CD14-positive monocyte (primary cell): Measurements from ENCODE around the gene TOPBP1. TPM values are rescaled to one million over a fixed set of nuclear protein-coding genes. Genes with fewer than 3 reads are reported as not detected.

Source experiments
- DNase-seq, 3 donors: peaks; one replicate each; pipeline ENCODE4 v3.0.0-alpha.2; 2011 to 2022
- H2AFZ ChIP-seq: 2 replicates; pipeline ENCODE4 v1.6.0; 2012; ENCODE audit warnings: mild to moderate bottlenecking, low read depth, low read length, inconsistent platforms; ENCODE audit not compliant: insufficient read depth, poor library complexity, severe bottlenecking
- H3K27ac ChIP-seq, 2 donors: 1 replicate in 1 of 2; 2 replicates in 1 of 2; pipeline ENCODE4 v1.5.1; 2012 to 2013; ENCODE audit warnings: low read length in 2 of 2, control low read depth in 1 of 2, inconsistent platforms in 1 of 2, low read depth in 1 of 2, mild to moderate bottlenecking in 1 of 2
- H3K27me3 ChIP-seq, 2 donors: one replicate each; pipeline versions ENCODE4 v1.6.0 to v1.6.1; 2011 to 2013; ENCODE audit warnings: low read length in 2 of 2; ENCODE audit not compliant: control insufficient read depth in 2 of 2, insufficient read depth in 2 of 2
- H3K36me3 ChIP-seq, 2 donors: replicated peaks in 1 of 2; 1 replicate in 1 of 2; 2 replicates in 1 of 2; pipeline versions ENCODE4 v1.5.1 to v1.6.1; 2012 to 2013; ENCODE audit warnings: low read length in 2 of 2, control low read depth in 1 of 2, inconsistent platforms in 1 of 2, mild to moderate bottlenecking in 1 of 2; ENCODE audit not compliant: insufficient read depth in 2 of 2, control insufficient read depth in 1 of 2
- H3K4me1 ChIP-seq, 2 donors: 1 replicate in 1 of 2; 2 replicates in 1 of 2; pipeline versions ENCODE4 v1.5.1 to v1.6.1; 2012 to 2013; ENCODE audit warnings: low read length in 2 of 2, control low read depth in 1 of 2, inconsistent platforms in 1 of 2, mild to moderate bottlenecking in 1 of 2, moderate library complexity in 1 of 2; ENCODE audit not compliant: insufficient read depth in 2 of 2, control insufficient read depth in 1 of 2
- H3K4me2 ChIP-seq: replicated peaks from 2 replicates; pipeline ENCODE3; 2012; ENCODE audit warnings: low read length, moderate library complexity, mild to moderate bottlenecking; ENCODE audit not compliant: poor library complexity, severe bottlenecking; ENCODE audit errors: extremely low read depth
- H3K4me3 ChIP-seq, 3 experiments: fragments of 200-600 bp in 1 of 3; sonication (generic) in 1 of 3; replicated peaks in 1 of 3; 1 replicate in 2 of 3; 2 replicates in 1 of 3; pipeline ENCODE4 v1.5.1; 2011 to 2013; ENCODE audit warnings: low read length in 3 of 3, mild to moderate bottlenecking in 3 of 3, control low read depth in 2 of 3, low read depth in 2 of 3, inconsistent platforms in 1 of 3, moderate library complexity in 1 of 3
- H3K79me2 ChIP-seq: 2 replicates; pipeline ENCODE4 v1.6.0; 2012; ENCODE audit warnings: mild to moderate bottlenecking, control low read depth, inconsistent platforms, low read length, moderate library complexity; ENCODE audit not compliant: insufficient read depth
- H3K9ac ChIP-seq: 2 replicates; pipeline ENCODE4 v1.6.0; 2017; ENCODE audit warnings: low read length, mild to moderate bottlenecking; ENCODE audit not compliant: insufficient read depth, poor library complexity, severe bottlenecking
- H3K9me3 ChIP-seq, 2 donors: replicated peaks in 1 of 2; 1 replicate in 1 of 2; 2 replicates in 1 of 2; pipeline versions ENCODE4 v1.5.1 to v1.6.1; 2012 to 2013; ENCODE audit warnings: low read length in 2 of 2, control low read depth in 1 of 2; ENCODE audit not compliant: control insufficient read depth in 1 of 2, insufficient read depth in 1 of 2
- H4K20me1 ChIP-seq: 2 replicates; pipeline ENCODE4 v1.6.0; 2012; ENCODE audit warnings: mild to moderate bottlenecking, low read length, control low read depth, moderate library complexity; ENCODE audit not compliant: insufficient read depth
- H3K27ac Mint-ChIP-seq, 7 donors: one replicate each; pipeline ENCODE4 v1.8.0; 2020; ENCODE audit warnings: mild to moderate bottlenecking in 7 of 7, mixed read lengths in 7 of 7, moderate library complexity in 6 of 7, inconsistent platforms in 2 of 7
- H3K27me3 Mint-ChIP-seq, 3 donors: one replicate each; pipeline ENCODE4 v1.8.0; 2021 to 2022; ENCODE audit warnings: low read depth in 3 of 3, mild to moderate bottlenecking in 3 of 3, mixed read lengths in 3 of 3, moderate library complexity in 3 of 3, inconsistent platforms in 1 of 3
- H3K36me3 Mint-ChIP-seq, 2 donors: one replicate each; pipeline ENCODE4 v1.8.0; 2020; ENCODE audit warnings: mixed read lengths in 2 of 2, inconsistent platforms in 1 of 2, mild to moderate bottlenecking in 1 of 2
- H3K4me1 Mint-ChIP-seq: one replicate; pipeline ENCODE4 v1.8.0; 2020; ENCODE audit warnings: mild to moderate bottlenecking, mixed read lengths
- H3K4me3 Mint-ChIP-seq, 2 donors: one replicate each; pipeline ENCODE4 v1.8.0; 2020; ENCODE audit warnings: mild to moderate bottlenecking in 2 of 2, mixed read lengths in 2 of 2, moderate library complexity in 1 of 2
- H3K9me3 Mint-ChIP-seq, 7 donors: one replicate each; pipeline ENCODE4 v1.8.0; 2020 to 2022; ENCODE audit warnings: mixed read lengths in 7 of 7, mild to moderate bottlenecking in 6 of 7, moderate library complexity in 6 of 7, inconsistent platforms in 2 of 7
- CTCF ChIP-seq: fragments of 200-600 bp; IDR thresholded peaks from one replicate; pipeline ENCODE4 v1.8.0; 2022; ENCODE audit warnings: antibody characterized with exemption, mild to moderate bottlenecking
- whole genome bisulfite sequencing: methylation state at CpG from one replicate; pipeline ENCODE4 v1.1.5; 2013; ENCODE audit warnings: missing lambda C conversion rate; ENCODE audit not compliant: insufficient coverage; 5-methylcytosine and 5-hydroxymethylcytosine counted together
- intact Hi-C, 2 donors: fragments of 100-400 bp; cut with micrococcal nuclease; formaldehyde crosslinking; loops; one replicate each; pipeline versions ENCODE4 v1.15.0 to v1.15.1; 2023
- polyA plus RNA-seq, 3 donors: library from polyadenylated mRNA; depleted of rRNA in 1 of 3; unstranded in 2 of 3; stranded (reverse) in 1 of 3; fragments of 300-500 nt in 2 of 3; fragments of >200 nt in 1 of 3; fragmentation: Illumina TruSeq in 2 of 3; gene quantifications; 1 replicate in 2 of 3; 2 replicates in 1 of 3; pipeline ENCODE4 v1.2.3, GENCODE V29; 2012 to 2021

The TOPBP1 gene
- polyA plus RNA-seq, 3 donors = 4.9 to 24.3 (median 7.0) TPM

DNA sequence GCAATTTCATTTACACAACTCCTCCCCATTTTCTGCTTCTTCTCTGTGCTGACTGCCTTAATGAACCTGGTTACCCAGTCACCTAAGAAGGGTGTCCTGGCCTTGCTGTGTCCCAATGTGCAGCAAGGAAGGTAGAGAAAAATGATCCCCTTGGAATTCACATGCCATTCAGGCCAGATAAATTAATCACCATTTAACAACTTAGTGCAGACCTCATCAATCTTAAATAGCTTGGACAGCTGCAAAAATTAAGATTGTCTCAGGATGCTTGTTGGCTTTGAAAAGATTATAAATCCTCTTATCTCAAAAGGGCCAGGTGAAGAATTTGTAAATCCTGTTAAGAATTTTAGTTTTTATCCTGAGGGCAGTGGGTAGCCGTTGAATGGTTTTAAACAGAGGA lies 97.9 kb downstream of the TOPBP1 start:
- Histone ChIP-seq H3K79me2 (no peaks in the 10 kb centered on the region), H2AFZ (no peak overlapping the region), H3K4me3 (no peak overlapping the region), H4K20me1 (no peaks in the 10 kb centered on the region), H3K27me3 (no peaks in the 10 kb centered on the region), H3K36me3 (no peaks in the 10 kb centered on the region), H3K4me1 (peaks cover 16 to 21% of the 10 kb centered on the region in 2 donors), H3K4me2 (no peak overlapping the region), H3K9me3 (no peaks in the 10 kb centered on the region), H3K27ac (no peak overlapping the region), H3K9ac (no peak overlapping the region)
- H3K36me3 Mint-ChIP-seq = no peaks in the 10 kb centered on the region
- DNase-seq = no peak
- peak overlapping the region in 1 of 7 donors; percentile 39 for H3K27ac Mint-ChIP-seq
- WGBS = 100% methylated on average over 1 of the region's 1 CpG
- no peak for TF ChIP-seq CTCF
- H3K9me3 Mint-ChIP-seq = peaks cover 0 to 8% (median 0%) of the 10 kb centered on the region in 7 donors
- intact Hi-C loops = no loop called here
- H3K4me1 Mint-ChIP-seq = peaks cover 28% of the 10 kb centered on the region
- peaks cover 0 to 8% (median 2%) of the 10 kb centered on the region in 3 donors for H3K27me3 Mint-ChIP-seq
- H3K4me3 Mint-ChIP-seq = no peak overlapping the region

- H2AFZ ChIP-seq = no peak overlapping the region
- no peaks in the 10 kb centered on the region for H3K27me3 ChIP-seq
- Mint-ChIP-seq H3K9me3 (peaks cover 0 to 8% (median 0%) of the 10 kb centered on the region in 7 donors), H3K4me1 (peaks cover 25% of the 10 kb centered on the region), H3K36me3 (no peaks in the 10 kb centered on the region), H3K4me3 (no peak overlapping the region), H3K27me3 (peaks cover 0 to 9% (median 2%) of the 10 kb centered on the region in 3 donors), H3K27ac (peak overlapping the region in 1 of 7 donors; percentile 4)
- H3K4me2 ChIP-seq = no peak overlapping the region
- H3K36me3 ChIP-seq = no peaks in the 10 kb centered on the region
- no peak overlapping the region for H3K4me3 ChIP-seq
- no peak for TF ChIP-seq CTCF
- H3K79me2 ChIP-seq = no peaks in the 10 kb centered on the region
- no CpG with 5 or more reads among the region's 5 CpGs for WGBS
- H3K9ac ChIP-seq = no peak overlapping the region
- peaks cover 12 to 16% of the 10 kb centered on the region in 2 donors for H3K4me1 ChIP-seq
- no peaks in the 10 kb centered on the region for H3K9me3 ChIP-seq
- intact Hi-C loops = no loop called here
- H4K20me1 ChIP-seq = no peaks in the 10 kb centered on the region
- H3K27ac ChIP-seq = no peak overlapping the region
- no peak for DNase-seq
Measured at GRCh38 chr3:133563186-133563591, 98.6 kb downstream of the TOPBP1 start.
